NCI-H446 (cell line): ENCODE measurements around the gene CCDC57.
"Not testable (repeated sequence)": the region's sequence is repeated elsewhere in the genome, so short reads cannot be mapped to it uniquely, and the experiment has no call there.

Experiments used
- DNase-seq, 2 experiments: peaks; one replicate each; lab custom pipeline; 2025; lab: John Stamatoyannopoulos, UW

Gene CCDC57

GRCh38 chr17:82201498-82201910, 11.1 kb downstream of the CCDC57 start:
- DNase-seq, result no peak

- DNase-seq, result no peak
Observed at GRCh38 chr17:82200743-82201497, 11.7 kb downstream of the CCDC57 start.

DNA sequence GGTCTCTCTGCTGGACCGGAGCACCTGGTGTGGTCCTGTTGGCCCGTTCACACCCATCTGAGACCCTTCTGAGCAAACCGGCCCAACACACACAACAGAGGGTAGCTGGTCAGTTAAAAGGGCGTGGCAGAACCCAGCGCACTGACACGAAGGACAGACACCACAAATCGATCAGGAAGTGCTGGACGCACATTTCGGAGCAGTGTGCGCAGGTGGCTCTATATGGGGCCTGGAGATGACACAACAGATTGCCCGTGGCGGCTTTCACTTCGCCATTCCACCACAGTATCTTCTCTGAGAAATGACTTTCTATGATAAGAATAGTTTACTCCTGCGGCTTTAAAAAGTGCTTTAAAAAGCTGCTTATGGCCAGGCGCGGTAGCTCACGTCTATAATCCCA, 12.5 kb downstream of the CCDC57 start:
- no peak for DNase-seq

GRCh38 chr17:82199496-82199895, 13.1 kb downstream of the CCDC57 start:
- no peak for DNase-seq

DNA sequence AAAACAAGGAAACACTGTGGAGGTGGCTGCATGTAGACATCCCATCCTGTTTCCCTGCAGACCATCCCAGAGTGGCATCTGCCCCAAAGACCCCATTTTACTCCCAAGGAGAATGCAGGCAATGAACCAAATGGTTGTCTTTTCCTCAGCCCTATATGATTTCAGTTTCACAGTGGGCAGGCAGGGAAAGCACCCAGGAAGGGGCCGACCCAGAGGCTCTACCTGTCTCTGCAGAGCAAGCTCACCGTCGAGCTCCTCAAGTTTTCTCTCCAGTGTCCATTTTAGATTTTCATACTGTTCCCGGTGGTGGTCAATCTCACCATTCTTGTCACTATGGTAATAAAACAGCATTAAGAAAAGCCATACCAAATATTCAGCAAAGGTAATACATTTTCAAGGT, 14.6 kb downstream of the CCDC57 start:
- DNase-seq, result no peak

- no peak for DNase-seq
Observed at GRCh38 chr17:82195675-82196672, 16.7 kb downstream of the CCDC57 start.

DNA sequence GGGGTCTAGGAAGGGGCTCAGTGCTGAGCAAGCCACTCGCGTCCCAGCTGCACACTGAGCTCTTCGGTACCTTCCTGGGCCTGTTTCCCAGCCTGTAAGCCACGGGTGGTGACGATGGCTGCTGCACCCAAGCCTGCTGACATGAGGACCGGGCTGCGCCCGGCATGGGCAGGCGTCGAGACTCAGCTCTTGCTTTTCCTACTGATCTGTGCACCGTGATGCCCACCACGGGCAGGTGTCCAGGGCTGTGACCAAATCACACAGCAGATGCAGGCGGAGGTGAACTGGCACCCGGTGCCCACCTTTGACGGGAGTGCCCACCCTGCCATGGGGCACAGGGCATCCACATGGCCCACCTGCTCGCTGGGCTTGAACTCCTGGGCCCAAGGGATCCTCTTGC, 17.9 kb downstream of the CCDC57 start:
- DNase-seq, result no peak

- no peak for DNase-seq
Observed at GRCh38 chr17:82193520-82194220, 19.0 kb downstream of the CCDC57 start.

DNA sequence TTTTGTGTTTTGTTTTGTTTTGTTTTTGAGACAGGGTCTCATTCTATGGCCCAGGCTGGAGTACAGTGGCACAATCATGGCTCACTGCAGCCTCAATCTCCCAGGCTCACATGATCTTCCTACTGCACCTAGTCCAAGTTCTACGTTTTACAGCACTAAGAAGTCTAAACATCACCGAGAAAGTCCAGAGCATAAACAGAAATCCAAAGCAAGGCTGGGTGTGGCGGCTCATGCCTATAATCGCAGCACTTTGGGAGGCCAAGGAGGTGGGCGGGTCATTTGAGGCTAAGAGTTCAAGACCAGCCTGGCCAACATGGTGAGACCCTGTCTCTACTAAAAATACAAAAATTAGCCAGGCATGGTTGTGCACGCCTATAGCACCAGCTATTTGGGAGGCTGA, 19.6 kb downstream of the CCDC57 start:
- DNase-seq, result not testable (repeated sequence)

DNA sequence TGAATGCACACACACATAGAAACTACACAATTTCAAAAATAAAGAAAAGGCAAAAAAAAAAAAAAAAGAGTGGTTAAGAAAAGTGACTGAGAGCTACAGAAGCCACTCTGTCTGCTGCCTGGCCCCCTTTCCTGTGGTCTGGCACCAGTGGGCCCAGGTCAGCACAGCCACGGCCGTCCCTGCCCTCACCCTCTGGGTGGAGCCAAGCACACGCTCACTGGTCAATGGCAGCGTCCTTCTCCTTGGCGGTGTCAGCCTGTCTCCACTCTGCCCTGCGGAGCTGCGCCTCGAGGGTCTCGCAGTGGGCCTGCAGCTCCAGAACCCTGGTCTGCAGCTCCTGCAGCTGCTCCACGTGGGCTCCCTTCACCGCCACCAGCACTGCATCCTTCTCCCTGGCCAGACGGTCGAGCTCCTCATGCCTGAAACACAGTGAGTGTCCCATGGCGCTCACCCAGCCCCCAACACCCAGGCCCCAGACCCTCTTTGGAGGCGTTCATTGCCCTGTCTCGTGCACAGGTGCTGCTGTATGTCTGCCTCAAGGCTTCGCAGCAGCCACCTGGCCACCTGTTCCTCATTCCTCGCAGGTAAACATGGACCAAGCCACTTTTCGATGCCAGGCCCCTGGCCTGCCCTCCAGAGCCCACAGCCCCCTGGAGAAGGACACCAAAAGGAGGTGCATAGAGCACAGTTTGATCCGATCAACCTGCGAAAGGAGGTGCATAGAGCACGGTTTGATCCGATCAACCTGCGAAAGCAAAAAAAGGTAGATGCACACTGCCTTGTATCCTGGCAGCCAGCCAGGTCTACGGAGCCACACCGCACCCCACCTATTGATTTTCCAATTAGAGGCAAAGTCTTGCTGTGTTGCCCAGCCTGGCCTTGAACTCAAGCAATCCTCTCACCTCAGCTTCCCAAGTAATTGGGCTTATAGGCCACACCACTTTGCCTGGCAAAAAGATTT, 24.4 kb downstream of the CCDC57 start:
- DNase-seq, result no peak

DNA sequence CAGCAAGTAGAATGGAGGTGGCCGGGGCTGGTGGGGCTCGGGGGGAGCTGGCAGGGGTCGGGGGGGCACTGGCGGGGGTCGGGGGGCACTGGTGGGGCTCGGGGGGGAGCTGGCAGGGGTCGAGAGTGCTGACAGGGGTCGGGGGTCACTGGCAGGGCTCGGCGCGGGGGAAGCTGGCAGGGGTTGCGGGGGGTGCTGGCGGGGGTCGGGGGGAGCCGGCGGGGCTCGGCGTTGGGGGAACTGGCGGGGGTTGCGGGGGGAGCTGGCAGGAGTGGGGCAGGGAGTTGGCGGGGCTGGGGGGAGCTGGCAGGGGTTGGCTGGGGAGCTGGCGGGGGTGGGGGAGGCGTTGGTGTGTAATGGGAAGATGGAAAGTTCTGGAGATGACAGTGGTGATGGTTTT, 25.1 kb downstream of the CCDC57 start:
- no peak for DNase-seq

DNA sequence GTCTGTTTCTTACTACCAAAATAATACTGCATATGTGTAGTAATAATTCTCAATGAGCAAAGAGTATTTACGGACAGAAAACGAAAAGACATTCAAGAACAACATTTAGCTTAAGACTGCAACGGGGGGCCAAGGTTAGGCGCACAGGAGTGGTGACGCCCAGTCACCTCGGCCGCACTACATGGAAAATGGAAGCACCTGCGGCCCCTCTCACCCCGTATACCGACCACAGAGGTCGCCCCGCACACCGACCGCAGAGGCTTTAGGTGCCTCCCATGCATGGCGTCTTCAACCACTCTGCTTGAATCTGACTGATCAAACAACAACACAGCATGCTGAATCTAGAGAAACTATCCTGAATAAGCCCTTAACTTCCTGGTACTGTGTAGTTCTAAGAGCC, 26.4 kb downstream of the CCDC57 start:
- DNase-seq, result no peak

GRCh38 chr17:82184761-82185160, 27.9 kb downstream of the CCDC57 start:
- no peak for DNase-seq

GRCh38 chr17:82180776-82181528, 31.7 kb downstream of the CCDC57 start:
- DNase-seq, result peak in 1 of 2 experiments; percentile 43

DNA sequence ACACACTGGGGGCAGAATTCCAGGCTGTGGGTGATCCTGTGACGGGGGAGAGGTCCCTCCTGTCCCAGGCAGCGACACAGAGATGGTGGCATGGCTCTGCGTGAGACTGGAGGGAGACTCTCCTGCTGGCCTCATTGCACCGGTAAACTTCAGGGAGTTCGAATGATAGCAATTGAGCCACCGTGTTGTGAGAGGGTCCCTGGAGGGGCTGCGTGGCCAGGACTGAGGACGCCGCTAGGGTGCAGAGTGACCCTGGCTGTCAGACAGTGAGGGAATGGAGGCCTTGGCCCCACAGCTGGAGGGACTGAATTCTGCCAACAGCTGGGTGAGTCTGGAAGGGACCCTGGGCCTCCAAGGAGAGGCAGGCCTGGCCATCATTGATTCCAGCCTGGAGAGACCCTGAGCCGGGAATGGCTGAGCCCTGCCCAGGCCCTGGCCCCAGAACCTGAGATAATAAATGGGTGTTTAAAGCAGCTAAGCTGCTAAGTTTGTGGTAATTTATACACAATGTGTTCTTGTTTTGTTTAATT, 32.6 kb downstream of the CCDC57 start:
- DNase-seq, result no peak

- DNase-seq, result no peak
Observed at GRCh38 chr17:82179412-82179811, 33.2 kb downstream of the CCDC57 start.

DNA sequence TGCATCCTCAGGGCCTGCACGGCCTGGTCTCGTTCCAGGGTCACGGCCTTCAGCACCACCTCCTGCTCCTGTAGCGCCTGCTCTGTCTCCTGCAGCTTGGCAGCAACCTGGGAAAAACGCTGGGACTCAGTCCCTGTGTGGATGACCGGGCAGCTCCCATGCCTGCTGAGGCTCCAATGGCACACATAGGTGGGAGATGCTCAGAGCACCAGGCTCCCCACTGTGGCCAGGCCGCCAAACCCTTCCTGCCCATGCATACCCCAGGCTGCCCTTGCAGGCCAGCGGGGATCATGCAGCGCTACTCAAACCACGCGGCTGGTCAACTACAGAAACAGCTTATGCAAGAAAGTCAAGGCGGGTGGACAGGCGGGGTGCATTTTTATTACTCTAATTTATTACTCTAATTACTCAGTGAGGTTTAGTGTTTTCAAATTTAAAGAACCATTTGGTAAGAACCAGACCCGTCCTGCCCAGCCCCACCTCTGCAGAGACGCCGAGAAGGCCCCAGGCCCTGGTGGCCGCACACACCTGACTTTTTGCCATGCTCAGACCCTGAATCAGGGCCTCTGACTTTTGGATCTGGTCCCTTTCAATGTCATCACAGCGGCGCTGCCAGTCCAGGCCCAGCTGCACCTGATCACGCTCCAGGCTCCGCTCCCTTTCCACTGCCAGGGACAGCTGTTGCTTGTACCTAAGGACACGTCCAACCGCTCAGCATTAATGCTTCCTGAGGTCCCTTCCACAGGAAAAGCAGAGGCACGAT, 34.0 kb downstream of the CCDC57 start:
- no peak for DNase-seq

GRCh38 chr17:82177761-82178498, 34.7 kb downstream of the CCDC57 start:
- no peak for DNase-seq

GRCh38 chr17:82177276-82177675, 35.4 kb downstream of the CCDC57 start:
- no peak for DNase-seq
